PC-3 (cell line): ENCODE data around the gene DENND2A. TPM values are rescaled to one million over a fixed set of nuclear protein-coding genes. Genes with fewer than 3 reads are reported as not detected.
"Not testable (repeated sequence)": the region's sequence is repeated elsewhere in the genome, so short reads cannot be mapped to it uniquely, and the experiment has no call there.

Experiments used
- ATAC-seq: fragments of 200-7000 bp; cut with Tn5 transposase; 2 replicates; pipeline ENCODE4 v1.9.1; 2020; ENCODE audit warnings: mild to moderate bottlenecking, moderate library complexity
- BruUV-seq: library from RNA; stranded (reverse); fragments of 400-500 nt; replicated peaks from 2 replicates; lab custom pipeline; 2021; lab: Mats Ljungman, UMichigan
- CTCF ChIA-PET: fragments of 300-600 bp; sonication (Branson Sonifier 250); formaldehyde crosslinking; loops from one replicate; lab custom pipeline; 2022; ENCODE audit warnings: antibody characterized with exemption; lab: Charles Lee
- POLR2A ChIA-PET: fragments of 300-600 bp; sonication (Branson Sonifier 250); formaldehyde crosslinking; loops from one replicate; lab custom pipeline; 2022; ENCODE audit warnings: antibody characterized with exemption; ENCODE audit not compliant: unreplicated experiment; lab: Charles Lee
- DNase-seq: peaks from one replicate; pipeline ENCODE4 v3.0.0-alpha.2; 2015
- H2AFZ ChIP-seq: fragments of 300-600 bp; sonication (generic); 2 replicates; pipeline ENCODE4 v1.6.0; 2016; ENCODE audit warnings: antibody characterized with exemption, low read length
- H3F3A ChIP-seq: fragments of 300-600 bp; sonication (generic); one replicate; pipeline ENCODE4 v1.6.0; 2017; ENCODE audit warnings: antibody characterized with exemption, low read length, control low read depth, mild to moderate bottlenecking; ENCODE audit not compliant: unreplicated experiment
- H3K27ac ChIP-seq: fragments of 300-600 bp; sonication (generic); 2 replicates; pipeline ENCODE4 v1.5.1; 2016; ENCODE audit warnings: mild to moderate bottlenecking, low read length
- H3K27me3 ChIP-seq: fragments of 300-600 bp; sonication (generic); 2 replicates; pipeline ENCODE4 v1.6.1; 2016; ENCODE audit warnings: low read length, mixed read lengths
- H3K36me3 ChIP-seq: fragments of 300-600 bp; sonication (generic); 2 replicates; pipeline ENCODE4 v1.6.1; 2016; ENCODE audit warnings: low read depth, mixed run types, low read length, mixed read lengths
- H3K4me1 ChIP-seq: fragments of 300-600 bp; sonication (generic); 2 replicates; pipeline ENCODE4 v1.5.1; 2016; ENCODE audit warnings: low read length; ENCODE audit not compliant: insufficient read depth
- H3K4me2 ChIP-seq: fragments of 300-600 bp; sonication (generic); 2 replicates; pipeline ENCODE4 v1.6.0; 2016; ENCODE audit warnings: low read length
- H3K4me3 ChIP-seq: fragments of 300-600 bp; sonication (generic); 2 replicates; pipeline ENCODE4 v1.5.1; 2016; ENCODE audit warnings: mild to moderate bottlenecking, low read length, mixed read lengths
- H3K79me2 ChIP-seq: fragments of 300-600 bp; sonication (generic); 2 replicates; pipeline ENCODE4 v1.6.1; 2017; ENCODE audit warnings: low read length, mixed read lengths
- H3K9ac ChIP-seq: fragments of 300-600 bp; sonication (generic); 2 replicates; pipeline ENCODE4 v1.6.0; 2016; ENCODE audit warnings: mild to moderate bottlenecking, low read length
- H3K9me2 ChIP-seq: fragments of 300-600 bp; sonication (generic); replicated peaks from 2 replicates; pipeline ENCODE4 v1.6.1; 2016; ENCODE audit warnings: mixed run types, low read length, mixed read lengths
- H3K9me3 ChIP-seq: fragments of 300-600 bp; sonication (generic); 2 replicates; pipeline ENCODE4 v1.6.1; 2016; ENCODE audit warnings: low read length, mixed read lengths
- H4K20me1 ChIP-seq: fragments of 300-600 bp; sonication (generic); 2 replicates; pipeline ENCODE4 v1.6.1; 2016; ENCODE audit warnings: low read length, mixed read lengths
- CTCF ChIP-seq: fragments of 300-600 bp; sonication (generic); conservative IDR thresholded peaks from 2 replicates; pipeline ENCODE4 v1.5.1; 2017; ENCODE audit warnings: antibody characterized with exemption, low read depth, mild to moderate bottlenecking, low read length
- EZH2 ChIP-seq: fragments of 300-600 bp; sonication (generic); IDR thresholded peaks from one replicate; pipeline ENCODE4 v1.6.1; 2017; ENCODE audit warnings: antibody characterized with exemption, mild to moderate bottlenecking, low read length; ENCODE audit not compliant: unreplicated experiment
- EZH2phosphoT487 ChIP-seq: fragments of 300-600 bp; sonication (generic); IDR thresholded peaks from 2 replicates; pipeline ENCODE4 v1.6.1; 2018; ENCODE audit warnings: mild to moderate bottlenecking, antibody characterized with exemption, low read length, borderline replicate concordance
- intact Hi-C: fragments of 100-400 bp; cut with micrococcal nuclease; formaldehyde crosslinking; loops from 2 replicates; pipeline ENCODE4 v1.9.0; 2023
- total RNA-seq: library from RNA; depleted of rRNA; stranded (reverse); fragments of >200 nt; gene quantifications from 2 replicates; pipeline ENCODE4 v1.2.3, GENCODE V29; 2014

Gene DENND2A
- total RNA-seq, 1 experiment from 2014 or later = 8.9 TPM

GRCh38 chr7:140668641-140669040, 28.0 kb upstream of the DENND2A start:
- Histone ChIP-seq H3K9me2 (no peaks in the 10 kb centered on the region), H3K36me3 (no peaks in the 10 kb centered on the region), H4K20me1 (no peaks in the 10 kb centered on the region), H3K4me1 (peaks cover 10% of the 10 kb centered on the region), H3F3A (no peaks in the 10 kb centered on the region), H3K9me3 (no peaks in the 10 kb centered on the region), H3K9ac (no peak overlapping the region), H3K27ac (no peak overlapping the region), H3K79me2 (no peaks in the 10 kb centered on the region), H2AFZ (no peak overlapping the region), H3K4me3 (no peak overlapping the region), H3K4me2 (no peak overlapping the region), H3K27me3 (no peaks in the 10 kb centered on the region)
- DNase-seq (no peak), ATAC-seq (no peak)
- TF ChIP-seq EZH2 (no peak), EZH2phosphoT487 (no peak), CTCF (no peak)
- intact Hi-C loops = no loop called here
- no TSS peak for BruUV-seq
- ChIA-PET POLR2A (no interaction called here), CTCF (interaction anchor here (1.1 kb wide), 1 partner anchor 344 kb away, joined by 3 read pairs; no protein-coding TSS in a partner anchor)

- no TSS peak for BruUV-seq
- no peaks in the 10 kb centered on the region for H3K36me3 ChIP-seq
- no peaks in the 10 kb centered on the region for H3K9me2 ChIP-seq
- TF ChIP-seq EZH2phosphoT487 = no peak
- no peak for TF ChIP-seq EZH2
- TF ChIP-seq CTCF = no peak
- H3K4me3 ChIP-seq = no peak overlapping the region
- no peak overlapping the region for H3K4me2 ChIP-seq
- intact Hi-C loops = no loop called here
- peaks cover 9% of the 10 kb centered on the region for H3K4me1 ChIP-seq
- ATAC-seq (no peak; the same call in 1 of the 2 replicates), DNase-seq (peak; percentile 47)
- H3F3A ChIP-seq = no peaks in the 10 kb centered on the region
- H3K79me2 ChIP-seq = no peaks in the 10 kb centered on the region
- H3K27ac ChIP-seq = no peak overlapping the region
- no peak overlapping the region for H2AFZ ChIP-seq
- H3K9ac ChIP-seq = no peak overlapping the region
- H3K27me3 ChIP-seq = no peaks in the 10 kb centered on the region
- no peaks in the 10 kb centered on the region for H4K20me1 ChIP-seq
- ChIA-PET CTCF (no interaction called here), POLR2A (no interaction called here)
- H3K9me3 ChIP-seq = no peaks in the 10 kb centered on the region
Observed at GRCh38 chr7:140667476-140667875, 26.9 kb upstream of the DENND2A start.

GRCh38 chr7:140662938-140663337, 22.3 kb upstream of the DENND2A start:
- DNase-seq, H4K20me1 ChIP-seq, H3F3A ChIP-seq, H2AFZ ChIP-seq, CTCF ChIA-PET, H3K9me2 ChIP-seq, BruUV-seq, ATAC-seq, H3K27me3 ChIP-seq, H3K4me1 ChIP-seq, POLR2A ChIA-PET, H3K9me3 ChIP-seq, H3K9ac ChIP-seq, H3K4me3 ChIP-seq, H3K27ac ChIP-seq, H3K79me2 ChIP-seq, H3K36me3 ChIP-seq, H3K4me2 ChIP-seq: not testable (repeated sequence)
- intact Hi-C loops = loop anchor here (5.0 kb wide), 1 partner anchor 874 kb away; no protein-coding TSS in a partner anchor
